ENCODE measurements around the gene GSE1. TPM values are rescaled to one million over a fixed set of nuclear protein-coding genes. Genes with fewer than 3 reads are reported as not detected.

Gene GSE1
- total RNA-seq, 2 donors from 2014 or later: 72.6 to 96.2 TPM

DNA sequence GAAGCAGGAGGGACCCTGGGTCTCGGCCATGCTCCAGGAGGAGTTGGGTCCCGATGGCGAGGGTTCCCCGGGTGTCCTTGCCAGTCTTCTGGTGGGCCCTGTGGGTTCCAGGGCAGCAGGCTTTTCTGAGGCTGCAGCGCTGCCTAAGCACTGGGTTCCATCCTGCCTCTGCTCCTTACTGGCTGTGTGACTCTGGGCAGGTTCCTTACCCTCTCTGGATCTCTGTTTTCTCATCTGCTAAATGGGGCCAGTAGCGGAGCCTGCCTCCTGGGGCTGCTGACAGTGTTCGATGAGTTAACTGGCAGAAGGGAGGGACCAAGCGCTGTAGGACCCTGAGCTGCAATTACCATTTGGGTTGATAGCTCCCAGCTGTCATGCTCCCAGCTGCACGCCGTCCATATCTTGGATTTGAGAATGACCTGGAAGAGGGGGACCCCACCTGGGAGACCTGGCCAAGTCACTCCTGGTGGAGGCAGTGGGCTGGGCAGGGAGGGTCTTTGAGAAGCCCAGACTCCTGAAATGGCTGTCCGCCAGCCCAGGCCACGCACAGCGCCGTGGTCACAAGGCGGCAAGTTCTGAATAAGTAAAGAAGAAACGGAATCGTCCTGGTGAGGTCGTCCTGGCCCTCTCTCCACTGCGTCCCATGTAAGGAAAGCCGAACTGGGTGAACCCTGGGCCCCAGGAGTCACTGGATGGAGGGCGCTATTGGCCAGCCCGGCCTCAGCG lies 47.2 kb upstream of the GSE1 start:
- no peak for TF ChIP-seq CTCF (IDR thresholded peaks at IDR 0.05)
- ATAC-seq (ENCODE audit: insufficient number of reproducible peaks, low FRiP score, low read depth) (no peak), DNase-seq (ENCODE audit: low spot score) (no peak)
- Histone ChIP-seq H3K27me3 (replicated peaks; ENCODE audit: insufficient read depth) (no peaks in the 10 kb centered on the region), H3K36me3 (no peaks in the 10 kb centered on the region), H3K4me1 (ENCODE audit: control insufficient read depth in 1 of 2, low read depth in 2 of 2) (no peaks in the 10 kb centered on the region), H3K27ac (no peak overlapping the region), H3K4me3 (no peak overlapping the region), H3K9me3 (no peaks in the 10 kb centered on the region)

GRCh38 chr16:85566561-85567100 lies 46.5 kb upstream of the GSE1 start:
- ATAC-seq (ENCODE audit: insufficient number of reproducible peaks, low FRiP score, low read depth): no peak

GRCh38 chr16:85567101-85567866 lies 45.8 kb upstream of the GSE1 start:
- Histone ChIP-seq H3K4me1 (ENCODE audit: control insufficient read depth in 1 of 2, low read depth in 2 of 2) (no peaks in the 10 kb centered on the region), H3K36me3 (no peaks in the 10 kb centered on the region), H3K4me3 (no peak overlapping the region), H3K27me3 (replicated peaks; ENCODE audit: insufficient read depth) (no peaks in the 10 kb centered on the region), H3K27ac (no peak overlapping the region), H3K9me3 (no peaks in the 10 kb centered on the region)
- TF ChIP-seq CTCF (IDR thresholded peaks at IDR 0.05): no peak
- DNase-seq (ENCODE audit: low spot score) (no peak), ATAC-seq (ENCODE audit: insufficient number of reproducible peaks, low FRiP score, low read depth) (no peak)

More at GRCh38 chr16:85566561-85567100, 46.5 kb upstream of the GSE1 start:
- H3K4me3 ChIP-seq: no peak overlapping the region
- H3K27ac ChIP-seq: no peak overlapping the region
- TF ChIP-seq CTCF (IDR thresholded peaks at IDR 0.05): no peak
- no peaks in the 10 kb centered on the region for H3K9me3 ChIP-seq
- no peaks in the 10 kb centered on the region for H3K36me3 ChIP-seq
- no peaks in the 10 kb centered on the region for H3K27me3 ChIP-seq (replicated peaks; ENCODE audit: insufficient read depth)
- H3K4me1 ChIP-seq (ENCODE audit: control insufficient read depth in 1 of 2, low read depth in 2 of 2): no peaks in the 10 kb centered on the region
- DNase-seq (ENCODE audit: low spot score): no peak

DNA sequence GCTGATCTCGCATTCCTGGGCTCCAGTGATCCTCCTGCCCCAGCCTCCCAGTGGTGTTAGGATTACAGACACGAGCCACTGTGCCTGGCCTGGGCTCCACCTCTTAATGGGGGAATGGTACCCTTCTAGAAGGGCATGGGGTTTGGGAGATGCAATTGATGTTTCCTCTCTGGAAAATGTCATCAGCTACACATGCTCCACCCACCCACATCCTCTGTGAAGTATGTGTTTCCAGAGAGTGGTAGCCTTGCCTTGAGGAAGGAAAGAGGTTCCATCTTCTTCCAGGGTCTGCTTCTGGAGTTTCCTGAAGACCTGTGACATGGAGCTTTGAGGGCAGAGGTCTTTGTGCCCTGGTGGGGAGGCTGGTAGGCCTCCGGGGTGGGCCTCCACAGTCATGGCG lies 45.2 kb upstream of the GSE1 start:
- Histone ChIP-seq H3K4me1 (ENCODE audit: control insufficient read depth in 1 of 2, low read depth in 2 of 2) (peaks cover 0 to 2% of the 10 kb centered on the region in 2 donors), H3K4me3 (no peak overlapping the region), H3K9me3 (no peaks in the 10 kb centered on the region), H3K27ac (no peak overlapping the region), H3K27me3 (replicated peaks; ENCODE audit: insufficient read depth) (no peaks in the 10 kb centered on the region), H3K36me3 (no peaks in the 10 kb centered on the region)
- ATAC-seq (ENCODE audit: insufficient number of reproducible peaks, low FRiP score, low read depth): no peak
- no peak for DNase-seq (ENCODE audit: low spot score)
- TF ChIP-seq CTCF (IDR thresholded peaks at IDR 0.05): no peak

GRCh38 chr16:85568519-85568918 lies 44.6 kb upstream of the GSE1 start:
- H3K27me3 ChIP-seq (replicated peaks; ENCODE audit: insufficient read depth): no peaks in the 10 kb centered on the region
- no peak overlapping the region for H3K4me3 ChIP-seq
- ATAC-seq (ENCODE audit: insufficient number of reproducible peaks, low FRiP score, low read depth): no peak
- H3K27ac ChIP-seq: no peak overlapping the region
- H3K9me3 ChIP-seq: no peaks in the 10 kb centered on the region
- no peaks in the 10 kb centered on the region for H3K36me3 ChIP-seq
- DNase-seq (ENCODE audit: low spot score): no peak
- peaks cover 4 to 7% of the 10 kb centered on the region in 2 donors for H3K4me1 ChIP-seq (ENCODE audit: control insufficient read depth in 1 of 2, low read depth in 2 of 2)
- no peak for TF ChIP-seq CTCF (IDR thresholded peaks at IDR 0.05)
